GM15510 (cell line): Measurements from ENCODE around the gene ELK3.

Experiments
- POLR2A ChIP-seq: IDR thresholded peaks from 3 replicates; pipeline ENCODE4 v1.6.1; 2011; ENCODE audit warnings: borderline replicate concordance; ENCODE audit not compliant: insufficient read length; ENCODE audit errors: extremely low read depth

Gene ELK3

GRCh38 chr12:96244826-96245225 is 50.7 kb downstream of the ELK3 start:
- TF ChIP-seq POLR2A: no peak

GRCh38 chr12:96246926-96247505 is 52.8 kb downstream of the ELK3 start:
- no peak for TF ChIP-seq POLR2A

GRCh38 chr12:96247563-96247962 is 53.4 kb downstream of the ELK3 start:
- no peak for TF ChIP-seq POLR2A

- no peak for TF ChIP-seq POLR2A
Measured at GRCh38 chr12:96248136-96248931, 54.2 kb downstream of the ELK3 start.

DNA sequence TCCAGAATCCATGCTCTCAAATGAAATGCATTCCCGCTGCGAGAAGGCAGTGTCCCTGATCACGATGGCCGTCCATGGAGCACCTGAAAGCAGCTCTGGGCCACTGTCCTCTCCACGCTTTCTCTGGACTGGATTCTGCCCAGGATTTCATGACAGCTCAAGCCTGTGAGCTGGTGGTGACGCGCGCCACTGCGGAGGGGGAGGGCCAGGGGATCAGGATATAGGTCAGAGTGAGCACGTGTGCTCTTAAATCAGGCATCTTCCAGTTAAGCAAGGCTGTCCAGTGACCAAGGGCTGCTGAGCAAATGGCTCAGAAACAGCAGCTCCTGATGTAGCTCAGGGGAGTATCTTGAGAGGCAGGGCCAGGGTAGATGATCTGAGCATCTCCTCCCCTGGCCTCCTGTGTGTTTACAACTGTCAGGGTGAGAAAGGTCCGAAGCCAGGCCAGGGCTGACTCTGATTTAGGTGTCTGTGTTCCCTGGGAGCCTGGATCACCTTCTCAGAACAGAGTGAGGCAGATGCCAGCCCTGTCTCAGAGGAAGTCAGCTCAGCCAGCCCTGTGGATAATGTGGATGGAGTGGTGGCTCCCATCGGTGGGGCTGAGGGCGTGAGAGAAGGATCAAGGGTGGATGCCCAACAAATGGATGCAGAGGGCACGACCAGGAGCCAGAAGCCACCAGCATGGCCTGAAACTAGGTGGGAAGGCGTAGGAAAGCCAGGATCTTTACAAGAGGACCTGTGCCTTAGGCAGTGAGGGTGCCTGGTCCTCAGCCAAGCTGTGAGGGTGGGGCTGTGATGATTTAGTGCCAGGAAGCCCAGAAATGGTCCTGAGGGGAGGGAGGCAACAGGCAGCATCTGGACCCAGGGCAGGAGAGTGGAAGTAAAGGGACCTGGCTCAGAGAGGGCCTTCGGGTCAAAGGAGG is 55.3 kb downstream of the ELK3 start:
- no peak for TF ChIP-seq POLR2A

DNA sequence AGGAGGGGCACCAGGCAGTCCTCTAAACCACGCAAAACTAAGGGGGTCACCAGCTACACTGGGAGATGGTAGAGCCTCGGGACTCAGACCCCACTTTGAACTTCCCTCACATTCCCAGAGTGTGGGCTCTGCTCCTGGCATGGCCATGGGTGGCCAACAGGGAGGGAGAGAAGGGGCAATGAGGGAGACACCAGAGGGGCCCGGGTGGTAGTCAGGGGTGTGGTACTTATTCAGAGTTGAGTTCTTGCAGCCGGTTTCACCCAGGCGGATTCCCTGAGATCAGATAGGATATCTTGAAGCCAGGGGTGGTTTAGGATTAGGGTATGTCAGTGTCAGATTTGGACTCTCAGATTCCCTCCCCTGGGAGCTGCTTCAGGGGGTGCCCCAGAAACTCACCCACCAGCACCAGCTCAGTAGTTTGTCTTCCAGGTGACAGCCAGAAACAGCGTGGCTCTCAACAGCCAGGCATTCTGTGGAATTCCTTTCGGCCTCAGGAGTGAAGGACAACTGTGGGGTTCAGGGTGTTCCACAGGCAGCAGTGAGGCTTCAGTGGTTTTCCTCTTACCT is 56.0 kb downstream of the ELK3 start:
- TF ChIP-seq POLR2A: no peak

DNA sequence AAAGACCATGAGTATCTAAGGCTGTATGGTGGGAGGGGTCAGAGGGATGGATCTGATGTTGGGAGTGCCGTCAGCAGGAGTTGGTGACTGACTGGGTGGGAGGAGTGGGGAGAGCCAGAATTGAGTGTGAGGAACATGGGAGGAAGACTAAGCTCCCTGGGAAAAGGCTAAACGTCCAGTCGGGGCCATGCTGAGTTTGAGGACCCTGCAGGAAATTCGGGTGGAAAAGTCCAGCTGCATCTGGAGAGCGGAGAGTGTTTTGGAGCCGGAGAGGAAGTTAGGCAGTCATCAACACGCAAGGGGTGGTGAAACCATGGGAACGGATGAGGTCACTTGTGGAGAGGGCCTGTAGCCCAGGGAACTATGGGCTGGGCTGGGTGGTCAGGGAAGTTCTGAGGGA is 60.9 kb downstream of the ELK3 start:
- TF ChIP-seq POLR2A: no peak

DNA sequence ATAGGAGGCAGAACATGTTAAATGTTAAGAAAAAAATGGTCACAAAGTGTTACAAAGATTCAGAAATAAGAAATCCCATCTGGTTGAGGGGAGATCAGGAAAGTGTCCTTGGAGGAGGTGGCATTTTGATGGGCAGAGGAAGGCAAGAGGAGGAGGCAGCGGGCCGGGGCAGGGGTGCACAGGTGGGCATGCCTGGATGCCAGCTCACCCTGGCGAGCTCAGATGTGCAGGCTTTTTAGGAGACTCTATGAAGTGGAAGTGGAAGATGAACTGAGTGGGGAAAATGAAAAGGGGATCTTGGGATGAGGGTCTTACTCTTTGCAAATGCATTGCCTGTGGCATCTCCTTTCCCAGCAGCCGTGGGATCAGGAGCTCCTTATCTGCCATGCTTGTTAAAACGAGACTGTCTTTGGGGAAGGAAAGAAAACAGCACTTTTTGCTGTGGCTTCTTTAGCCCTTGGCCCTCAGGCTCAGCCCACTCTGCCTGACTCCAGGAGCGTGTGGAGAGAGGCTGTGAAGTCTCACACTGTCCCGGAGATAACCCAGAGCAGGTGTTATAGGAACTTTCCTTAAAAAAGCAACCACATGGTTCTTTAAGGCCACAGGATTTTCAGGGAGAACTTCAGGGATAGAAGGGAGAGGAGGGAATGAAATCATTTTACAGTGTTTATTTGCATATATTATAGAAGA is 62.6 kb downstream of the ELK3 start:
- no peak for TF ChIP-seq POLR2A

DNA sequence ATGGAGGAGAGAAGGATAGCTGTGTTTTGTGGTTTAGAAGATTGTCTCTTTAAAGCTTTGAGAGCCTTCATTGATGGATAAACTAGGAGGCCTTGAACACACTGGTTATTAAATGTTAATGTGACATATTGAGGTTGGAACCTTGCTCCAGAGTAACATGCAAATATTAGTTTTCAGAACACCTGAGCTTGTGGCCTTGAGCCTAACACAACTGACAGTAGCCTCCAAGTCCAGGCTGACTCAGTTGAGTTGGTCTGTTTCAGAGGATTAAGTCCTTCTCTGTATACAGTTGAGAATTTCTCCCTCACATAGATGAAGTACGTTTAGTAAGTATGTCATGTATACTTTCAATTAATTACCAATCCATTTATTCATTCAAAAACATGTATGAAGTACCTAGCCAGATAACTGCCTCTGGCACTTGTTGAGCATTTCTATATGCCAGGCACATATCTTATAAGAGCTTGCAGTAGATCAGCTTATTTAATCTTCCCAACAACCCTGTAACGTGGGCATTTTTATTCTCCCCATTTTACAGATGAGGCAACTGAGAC is 63.5 kb downstream of the ELK3 start:
- no peak for TF ChIP-seq POLR2A

DNA sequence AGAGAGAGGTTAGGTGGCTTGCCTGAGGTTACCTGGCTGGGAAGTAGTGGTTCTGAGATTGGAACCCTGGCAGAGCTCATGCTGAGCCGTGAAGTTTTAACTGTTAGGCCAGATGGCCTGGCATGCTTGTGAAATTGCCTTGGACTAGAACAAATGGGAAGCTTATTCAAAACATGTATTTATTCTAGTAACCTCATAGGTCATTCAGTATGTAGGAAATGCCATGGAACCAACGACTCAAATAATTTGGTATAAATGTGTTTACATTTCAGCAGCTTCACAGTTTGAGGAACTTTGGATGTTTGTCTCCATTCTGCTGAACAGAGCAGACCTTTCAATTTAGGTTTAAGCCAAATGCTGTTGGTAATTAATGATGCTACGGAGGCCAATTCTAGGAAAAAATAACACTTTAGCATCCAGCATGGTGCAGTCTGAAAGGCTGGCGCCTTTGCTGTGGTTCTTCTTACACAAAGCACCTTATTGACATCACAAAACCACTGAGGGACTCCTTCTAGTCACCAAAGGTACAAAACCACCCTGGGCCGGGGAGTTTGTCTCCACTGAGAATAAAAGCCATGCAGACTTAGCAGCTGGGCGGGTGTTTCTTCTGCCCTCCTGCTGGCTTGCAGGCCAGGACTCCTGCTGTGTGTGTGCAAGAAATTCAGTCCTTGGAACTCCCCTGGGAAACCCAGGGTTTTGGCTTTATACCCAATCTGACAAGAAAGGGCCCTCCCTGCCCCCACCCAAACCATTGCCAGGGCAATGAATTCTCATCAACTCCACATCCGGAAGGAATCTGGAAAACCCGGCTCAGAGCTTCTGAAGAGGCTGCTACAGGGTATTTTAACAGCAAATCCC is 64.2 kb downstream of the ELK3 start:
- TF ChIP-seq POLR2A: no peak

DNA sequence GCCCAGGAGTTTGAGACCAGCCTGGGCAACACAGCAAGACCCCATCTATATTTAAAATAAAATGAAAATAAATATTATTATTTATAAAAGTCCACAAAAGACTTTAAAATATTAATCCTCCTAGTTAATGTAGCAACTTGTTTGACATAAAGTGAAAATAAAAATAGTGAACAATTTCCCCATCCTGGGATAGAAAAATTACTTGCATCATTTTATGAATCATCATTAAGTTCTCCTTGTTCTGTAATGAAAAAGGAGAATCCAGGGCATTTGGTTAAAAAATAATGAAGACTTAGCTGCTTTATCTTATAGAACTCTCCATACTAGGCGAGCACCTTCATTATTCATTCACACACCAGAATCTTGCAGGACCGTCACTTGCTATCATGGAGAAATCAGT is 66.1 kb downstream of the ELK3 start:
- no peak for TF ChIP-seq POLR2A

DNA sequence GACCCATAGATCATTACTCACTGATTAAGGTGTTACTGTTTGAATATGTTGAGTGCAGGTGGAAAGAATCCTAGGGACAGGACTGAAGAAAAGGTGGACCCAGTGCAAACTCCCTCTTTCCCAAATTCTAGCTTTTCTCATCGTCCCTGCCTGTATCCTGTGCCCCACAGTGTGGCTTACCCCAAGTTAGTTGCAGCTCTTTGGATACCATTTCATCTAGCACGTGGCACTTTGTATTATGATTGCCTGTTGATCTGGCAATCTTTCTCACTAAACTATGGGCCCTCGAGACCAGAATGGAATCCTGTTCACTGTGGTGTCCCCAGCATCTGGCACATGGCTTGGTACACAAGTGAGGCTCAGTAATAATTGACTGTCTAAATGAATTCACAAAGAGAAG is 66.5 kb downstream of the ELK3 start:
- TF ChIP-seq POLR2A: no peak

DNA sequence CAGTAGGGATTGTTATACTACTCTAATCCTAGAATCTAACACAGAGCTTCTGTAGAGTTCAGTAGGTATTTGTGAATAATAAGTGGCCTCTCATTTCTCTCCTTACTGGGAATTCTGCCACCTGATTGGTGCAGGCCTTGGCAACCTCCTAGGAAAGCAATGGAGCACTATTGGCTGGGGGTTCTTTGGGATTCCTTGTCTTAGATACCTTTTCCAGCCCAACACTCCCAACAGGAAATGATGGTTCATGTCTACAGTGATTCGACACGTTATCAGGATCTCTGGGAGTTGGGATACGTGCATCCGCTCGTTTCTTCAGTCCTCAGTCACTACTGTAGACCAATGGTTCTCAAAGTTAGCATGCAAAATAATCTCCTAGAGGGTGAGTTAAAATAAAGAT is 67.4 kb downstream of the ELK3 start:
- TF ChIP-seq POLR2A: no peak
